Prostate gland (tissue), 2 donors: ENCODE results near the gene SLC22A14. TPM values are rescaled to one million over a fixed set of nuclear protein-coding genes. Genes with fewer than 3 reads are reported as not detected.
A peak's percentile ranks its signal among the peaks of the same experiment; 100 is the strongest.

Experiments used
- DNase-seq: peaks from one replicate; pipeline ENCODE4 v3.0.0-alpha.2; 2019; ENCODE audit warnings: low spot score
- H3K27ac ChIP-seq, 2 donors: fragments of 200-600 bp; sonication (generic); 2 replicates each; pipeline ENCODE4 v1.5.1; 2017 to 2019
- H3K27me3 ChIP-seq: fragments of 200-600 bp; sonication (generic); replicated peaks from 2 replicates; pipeline ENCODE4 v1.5.1; 2019; ENCODE audit not compliant: insufficient read depth
- H3K36me3 ChIP-seq, 2 donors: fragments of 200-600 bp; sonication (generic); 1 replicate in 1 of 2; 2 replicates in 1 of 2; pipeline versions ENCODE4 v1.5.1 to v1.8.1; 2017 to 2019
- H3K4me1 ChIP-seq: fragments of 200-600 bp; sonication (generic); replicated peaks from 2 replicates; pipeline ENCODE4 v1.5.1; 2019
- H3K4me3 ChIP-seq, 2 donors: fragments of 200-600 bp; sonication (generic); 2 replicates each; pipeline ENCODE4 v1.5.1; 2017 to 2019
- H3K9me3 ChIP-seq: fragments of 200-600 bp; sonication (generic); 2 replicates; pipeline ENCODE4 v1.5.1; 2017
- CTCF ChIP-seq, 4 experiments: fragments of 200-600 bp in 2 of 4; fragments of 450-650 bp in 2 of 4; sonication (generic) in 2 of 4; IDR thresholded peaks; 1 replicate in 3 of 4; 2 replicates in 1 of 4; pipeline ENCODE4 v1.5.1; 2016 to 2019; ENCODE audit warnings: antibody characterized with exemption in 4 of 4, mild to moderate bottlenecking in 2 of 4, moderate library complexity in 2 of 4
- POLR2A ChIP-seq: fragments of 450-650 bp; IDR thresholded peaks from one replicate; pipeline ENCODE4 v1.6.1; 2016; ENCODE audit warnings: antibody characterized with exemption, mild to moderate bottlenecking
- POLR2AphosphoS5 ChIP-seq: sonication (generic); formaldehyde crosslinking; IDR thresholded peaks from one replicate; pipeline ENCODE4 v1.6.1; 2017; ENCODE audit warnings: antibody characterized with exemption
- WGBS: methylation state at CpG from one replicate; pipeline ENCODE4 v1.1.5; 2018; 5-methylcytosine and 5-hydroxymethylcytosine counted together
- intact Hi-C: fragments of 100-400 bp; cut with DNase I; formaldehyde crosslinking; loops from one replicate; pipeline ENCODE4 v1.14.2; 2022
- total RNA-seq, 2 donors: library from RNA; depleted of rRNA; stranded (reverse); fragments of >200 nt; gene quantifications; one replicate each; pipeline ENCODE4 v1.1.0, GENCODE V29; 2016

Gene SLC22A14
- total RNA-seq, 2 donors from 2014 or later = 0.64 to 1.5 TPM

- Histone ChIP-seq H3K27ac (no peak overlapping the region), H3K36me3 (no peaks in the 10 kb centered on the region), H3K9me3 (no peaks in the 10 kb centered on the region), H3K4me1 (no peaks in the 10 kb centered on the region), H3K27me3 (no peaks in the 10 kb centered on the region), H3K4me3 (peak overlapping the region in 1 of 2 donors; percentile 65)
- intact Hi-C loops = loop anchor here (2.0 to 5.0 kb wide), 3 partner anchors 135 to 229 kb away; partner anchors contain the start of gene EXOG
- DNase-seq = no peak
- TF ChIP-seq POLR2AphosphoS5 = no peak
- TF ChIP-seq CTCF (IDR thresholded peaks at IDR 0.05) = no peak
- no peak for TF ChIP-seq POLR2A
- 56% methylated on average over 8 of the region's 10 CpGs for WGBS
These were observed 63.9 kb downstream of the SLC22A14 start for GRCh38 chr3:38345879-38346586.

GRCh38 chr3:38346587-38347410 lies 64.7 kb downstream of the SLC22A14 start, which contains the start of gene XYLB:
Gene XYLB (plus strand): TSS chr3:38346785. CDS start chr3:38346869, 84 bp downstream.
- peak; percentile 44 for TF ChIP-seq POLR2A
- peak; percentile 60 for TF ChIP-seq POLR2AphosphoS5
- TF ChIP-seq CTCF (IDR thresholded peaks at IDR 0.05) = peak; percentile 79 to 96 (median 91)
- WGBS = 2% methylated on average over 53 of the region's 85 CpGs
- intact Hi-C loops = loop anchor here (2.0 to 5.0 kb wide), 3 partner anchors 134 to 229 kb away; partner anchors contain the start of gene EXOG
- Histone ChIP-seq H3K36me3 (no peaks in the 10 kb centered on the region), H3K4me1 (no peaks in the 10 kb centered on the region), H3K27me3 (no peaks in the 10 kb centered on the region), H3K27ac (peak within 1 kb of the TSS; percentile 44 to 46), H3K4me3 (peak within 1 kb of the TSS; percentile 63 to 65), H3K9me3 (no peaks in the 10 kb centered on the region)
- DNase-seq = peak; percentile 81

- 83% methylated on average over 19 of the region's 19 CpGs for WGBS
- no peaks in the 10 kb centered on the region for H3K9me3 ChIP-seq
- H3K4me3 ChIP-seq = peak overlapping the region; percentile 63 to 65
- H3K27ac ChIP-seq = no peak overlapping the region
- H3K36me3 ChIP-seq = no peaks in the 10 kb centered on the region
- no peaks in the 10 kb centered on the region for H3K4me1 ChIP-seq
- no peak for DNase-seq
- intact Hi-C loops = loop anchor here (2.0 to 5.0 kb wide), 3 partner anchors 133 to 230 kb away; partner anchors contain the start of gene EXOG
- no peak for TF ChIP-seq CTCF (IDR thresholded peaks at IDR 0.05)
- TF ChIP-seq POLR2A = no peak
- no peak for TF ChIP-seq POLR2AphosphoS5
- no peaks in the 10 kb centered on the region for H3K27me3 ChIP-seq
These were observed 65.5 kb downstream of the SLC22A14 start for GRCh38 chr3:38347421-38348200.

- TF ChIP-seq POLR2A (no peak), POLR2AphosphoS5 (no peak), CTCF (IDR thresholded peaks at IDR 0.05) (no peak)
- intact Hi-C loops = loop anchor here (5.0 kb wide), 2 partner anchors 148 to 232 kb away; partner anchors contain the start of gene EXOG
- WGBS = 85% methylated on average over 4 of the region's 4 CpGs
These were observed 66.8 kb downstream of the SLC22A14 start for GRCh38 chr3:38348903-38349302.

More at GRCh38 chr3:38348903-38349302, 66.8 kb downstream of the SLC22A14 start:
- H3K36me3 ChIP-seq = no peaks in the 10 kb centered on the region
- no peak overlapping the region for H3K4me3 ChIP-seq
- H3K4me1 ChIP-seq = no peaks in the 10 kb centered on the region
- DNase-seq = no peak
- no peak overlapping the region for H3K27ac ChIP-seq
- no peaks in the 10 kb centered on the region for H3K9me3 ChIP-seq
- H3K27me3 ChIP-seq = no peaks in the 10 kb centered on the region
